Neuron (in vitro differentiated cells): ENCODE data around the gene KIT.

Experiments
- H2AFZ ChIP-seq: one replicate; pipeline ENCODE4 v1.6.1; 2013; ENCODE audit warnings: low read depth, mild to moderate bottlenecking, inconsistent platforms, low read length, moderate library complexity
- H3K27me3 ChIP-seq: one replicate; pipeline ENCODE4 v1.6.1; 2013; ENCODE audit warnings: low read length; ENCODE audit not compliant: insufficient read depth
- H3K36me3 ChIP-seq: one replicate; pipeline ENCODE4 v1.6.1; 2013; ENCODE audit warnings: low read length; ENCODE audit not compliant: insufficient read depth
- H3K4me1 ChIP-seq: one replicate; pipeline ENCODE4 v1.6.1; 2013; ENCODE audit warnings: low read length; ENCODE audit not compliant: insufficient read depth
- H3K4me3 ChIP-seq: 2 replicates; pipeline ENCODE4 v1.5.1; 2013; ENCODE audit warnings: mild to moderate bottlenecking, low read length, moderate library complexity
- H3K9me3 ChIP-seq: one replicate; pipeline ENCODE4 v1.6.1; 2013; ENCODE audit warnings: low read length

KIT gene

GRCh38 chr4:54745031-54745770 lies 87.4 kb downstream of the KIT start:
- Histone ChIP-seq H2AFZ (no peak overlapping the region), H3K4me3 (no peak overlapping the region), H3K36me3 (no peaks in the 10 kb centered on the region), H3K4me1 (peaks cover 21% of the 10 kb centered on the region), H3K9me3 (peaks cover 2% of the 10 kb centered on the region), H3K27me3 (no peaks in the 10 kb centered on the region)

- Histone ChIP-seq H3K36me3 (no peaks in the 10 kb centered on the region), H2AFZ (no peak overlapping the region)
These were observed 88.5 kb downstream of the KIT start for GRCh38 chr4:54746218-54746617.

GRCh38 chr4:54750341-54750740 lies 92.6 kb downstream of the KIT start:
- H3K4me1 ChIP-seq: peaks cover 7% of the 10 kb centered on the region
- H2AFZ ChIP-seq: no peak overlapping the region
- H3K36me3 ChIP-seq: no peaks in the 10 kb centered on the region
- H3K27me3 ChIP-seq: no peaks in the 10 kb centered on the region
- H3K9me3 ChIP-seq: peaks cover 2% of the 10 kb centered on the region
- H3K4me3 ChIP-seq: no peak overlapping the region

More at GRCh38 chr4:54746218-54746617, 88.5 kb downstream of the KIT start:
- H3K4me1 ChIP-seq: peaks cover 14% of the 10 kb centered on the region
- no peaks in the 10 kb centered on the region for H3K27me3 ChIP-seq
- H3K9me3 ChIP-seq: peaks cover 2% of the 10 kb centered on the region
- no peak overlapping the region for H3K4me3 ChIP-seq

GRCh38 chr4:54754394-54754793 lies 96.6 kb downstream of the KIT start:
- Histone ChIP-seq H2AFZ (no peak overlapping the region), H3K27me3 (no peaks in the 10 kb centered on the region), H3K4me1 (no peaks in the 10 kb centered on the region), H3K36me3 (no peaks in the 10 kb centered on the region), H3K9me3 (no peaks in the 10 kb centered on the region), H3K4me3 (no peak overlapping the region)

- Histone ChIP-seq H3K9me3 (no peaks in the 10 kb centered on the region), H3K4me1 (no peaks in the 10 kb centered on the region), H3K27me3 (no peaks in the 10 kb centered on the region), H2AFZ (no peak overlapping the region), H3K36me3 (no peaks in the 10 kb centered on the region), H3K4me3 (no peak overlapping the region)
These were observed 106.7 kb downstream of the KIT start for GRCh38 chr4:54764476-54764875.

- Histone ChIP-seq H3K9me3 (no peaks in the 10 kb centered on the region), H3K4me3 (no peak overlapping the region), H3K27me3 (no peaks in the 10 kb centered on the region), H3K36me3 (no peaks in the 10 kb centered on the region), H3K4me1 (peaks cover under 1% of the 10 kb centered on the region), H2AFZ (no peak overlapping the region)
These were observed 109.6 kb downstream of the KIT start for GRCh38 chr4:54767376-54767775.

- no peak overlapping the region for H3K4me3 ChIP-seq
- no peaks in the 10 kb centered on the region for H3K27me3 ChIP-seq
- H3K36me3 ChIP-seq: no peaks in the 10 kb centered on the region
- peaks cover 5% of the 10 kb centered on the region for H3K4me1 ChIP-seq
- no peaks in the 10 kb centered on the region for H3K9me3 ChIP-seq
- H2AFZ ChIP-seq: no peak overlapping the region
These were observed 115.3 kb downstream of the KIT start for GRCh38 chr4:54773022-54773421.

- Histone ChIP-seq H3K4me1 (no peaks in the 10 kb centered on the region), H3K4me3 (no peak overlapping the region), H3K36me3 (no peaks in the 10 kb centered on the region), H3K9me3 (no peaks in the 10 kb centered on the region), H2AFZ (no peak overlapping the region), H3K27me3 (no peaks in the 10 kb centered on the region)
These were observed 121.3 kb downstream of the KIT start for GRCh38 chr4:54779036-54779435.

GRCh38 chr4:54779476-54780148 lies 121.9 kb downstream of the KIT start:
- Histone ChIP-seq H3K27me3 (no peaks in the 10 kb centered on the region), H3K4me1 (no peaks in the 10 kb centered on the region), H3K9me3 (no peaks in the 10 kb centered on the region), H3K36me3 (no peaks in the 10 kb centered on the region), H3K4me3 (no peak overlapping the region), H2AFZ (no peak overlapping the region)

- no peaks in the 10 kb centered on the region for H3K27me3 ChIP-seq
- no peaks in the 10 kb centered on the region for H3K9me3 ChIP-seq
- no peaks in the 10 kb centered on the region for H3K36me3 ChIP-seq
- H3K4me1 ChIP-seq: no peaks in the 10 kb centered on the region
- H3K4me3 ChIP-seq: no peak overlapping the region
- H2AFZ ChIP-seq: no peak overlapping the region
These were observed 122.4 kb downstream of the KIT start for GRCh38 chr4:54780149-54780495.

GRCh38 chr4:54781756-54782155 lies 124.0 kb downstream of the KIT start:
- Histone ChIP-seq H3K9me3 (no peaks in the 10 kb centered on the region), H3K27me3 (no peaks in the 10 kb centered on the region), H3K4me3 (no peak overlapping the region), H3K36me3 (no peaks in the 10 kb centered on the region), H2AFZ (no peak overlapping the region), H3K4me1 (no peaks in the 10 kb centered on the region)

- no peaks in the 10 kb centered on the region for H3K9me3 ChIP-seq
- no peaks in the 10 kb centered on the region for H3K27me3 ChIP-seq
- H2AFZ ChIP-seq: no peak overlapping the region
- no peaks in the 10 kb centered on the region for H3K36me3 ChIP-seq
- no peak overlapping the region for H3K4me3 ChIP-seq
- no peaks in the 10 kb centered on the region for H3K4me1 ChIP-seq
These were observed 125.8 kb downstream of the KIT start for GRCh38 chr4:54783402-54784110.

GRCh38 chr4:54784161-54784671 lies 126.5 kb downstream of the KIT start:
- H3K36me3 ChIP-seq: no peaks in the 10 kb centered on the region
- H3K9me3 ChIP-seq: no peaks in the 10 kb centered on the region
- H2AFZ ChIP-seq: no peak overlapping the region
- no peaks in the 10 kb centered on the region for H3K27me3 ChIP-seq
- H3K4me1 ChIP-seq: no peaks in the 10 kb centered on the region
- no peak overlapping the region for H3K4me3 ChIP-seq
